Loucy (cell line): ENCODE measurements around the gene EPB41L5.

ENCODE experiments used
- EZH2phosphoT487 ChIP-seq: fragments of 200-600 bp; IDR thresholded peaks from 2 replicates; pipeline ENCODE4 v1.6.1; 2018; ENCODE audit warnings: antibody characterized with exemption, mild to moderate bottlenecking, moderate library complexity, borderline replicate concordance
- TF ChIP-seq, protein P1 (sequence below): fragments of 200-600 bp; sonication (generic); conservative IDR thresholded peaks from 2 replicates; pipeline ENCODE4 v1.5.1; 2014; ENCODE audit warnings: mild to moderate bottlenecking, antibody characterized with exemption, low read length

GRCh38 chr2:120004254-120004653 lies 8.6 kb upstream of the EPB41L5 start:
- TF ChIP-seq EZH2phosphoT487 = no peak
- TF ChIP-seq, protein P1, sequence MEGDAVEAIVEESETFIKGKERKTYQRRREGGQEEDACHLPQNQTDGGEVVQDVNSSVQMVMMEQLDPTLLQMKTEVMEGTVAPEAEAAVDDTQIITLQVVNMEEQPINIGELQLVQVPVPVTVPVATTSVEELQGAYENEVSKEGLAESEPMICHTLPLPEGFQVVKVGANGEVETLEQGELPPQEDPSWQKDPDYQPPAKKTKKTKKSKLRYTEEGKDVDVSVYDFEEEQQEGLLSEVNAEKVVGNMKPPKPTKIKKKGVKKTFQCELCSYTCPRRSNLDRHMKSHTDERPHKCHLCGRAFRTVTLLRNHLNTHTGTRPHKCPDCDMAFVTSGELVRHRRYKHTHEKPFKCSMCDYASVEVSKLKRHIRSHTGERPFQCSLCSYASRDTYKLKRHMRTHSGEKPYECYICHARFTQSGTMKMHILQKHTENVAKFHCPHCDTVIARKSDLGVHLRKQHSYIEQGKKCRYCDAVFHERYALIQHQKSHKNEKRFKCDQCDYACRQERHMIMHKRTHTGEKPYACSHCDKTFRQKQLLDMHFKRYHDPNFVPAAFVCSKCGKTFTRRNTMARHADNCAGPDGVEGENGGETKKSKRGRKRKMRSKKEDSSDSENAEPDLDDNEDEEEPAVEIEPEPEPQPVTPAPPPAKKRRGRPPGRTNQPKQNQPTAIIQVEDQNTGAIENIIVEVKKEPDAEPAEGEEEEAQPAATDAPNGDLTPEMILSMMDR = no peak
